Islet of Langerhans (tissue), 1 donor: ENCODE results near the gene NLGN3.

Experiments used
- FAIRE-seq: peaks from one replicate; lab custom pipeline; 2011; peaks lifted over from hg19 to GRCh38; lab: Jason Lieb, UNC

NLGN3 gene

GRCh38 chrX:71118032-71118984 lies 26.3 kb upstream of the NLGN3 start, which contains the start of gene MED12:
Gene MED12, plus strand, starts transcription at chrX:71118596. Its CDS starts 159 bp downstream, at chrX:71118755.
- FAIRE-seq, result peak; percentile 13

- FAIRE-seq, result no peak
Measured at GRCh38 chrX:71118985-71119535, 25.6 kb upstream of the NLGN3 start.

- FAIRE-seq, result no peak
Measured at GRCh38 chrX:71128166-71128833, 16.3 kb upstream of the NLGN3 start.

DNA sequence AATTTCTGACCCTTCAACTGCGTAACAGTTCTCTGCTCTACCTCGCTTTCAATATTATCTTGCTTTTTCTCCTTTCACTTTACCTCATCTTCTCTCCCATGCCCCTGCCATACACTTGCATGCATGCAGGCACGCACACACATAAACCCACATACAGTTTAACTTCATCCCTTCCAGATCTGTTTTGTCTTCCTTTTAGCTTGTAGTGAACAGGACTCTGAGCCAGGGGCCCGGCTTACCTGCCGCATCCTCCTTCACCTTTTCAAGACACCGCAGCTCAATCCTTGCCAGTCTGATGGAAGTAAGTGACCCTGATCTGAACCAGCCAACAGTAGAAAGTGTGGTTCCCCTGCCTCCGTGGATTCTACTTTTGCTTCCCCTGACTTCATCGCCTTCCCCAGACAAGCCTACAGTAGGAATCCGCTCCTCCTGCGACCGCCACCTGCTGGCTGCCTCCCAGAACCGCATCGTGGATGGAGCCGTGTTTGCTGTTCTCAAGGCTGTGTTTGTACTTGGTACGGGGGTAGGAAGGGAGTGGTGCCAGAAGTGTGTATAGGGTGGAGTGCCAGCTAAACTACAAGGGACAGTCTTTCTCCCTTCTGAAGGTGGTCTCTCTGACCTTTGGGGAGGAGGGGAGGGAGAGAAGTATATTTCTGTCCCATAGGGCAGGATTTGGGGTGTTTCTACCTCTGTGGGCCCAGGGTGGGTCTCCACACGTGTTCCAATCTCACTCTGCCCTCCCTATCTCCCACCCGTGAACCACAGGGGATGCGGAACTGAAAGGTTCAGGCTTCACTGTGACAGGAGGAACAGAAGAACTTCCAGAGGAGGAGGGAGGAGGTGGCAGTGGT lies 15.5 kb upstream of the NLGN3 start:
- peak; percentile 27 for FAIRE-seq

DNA sequence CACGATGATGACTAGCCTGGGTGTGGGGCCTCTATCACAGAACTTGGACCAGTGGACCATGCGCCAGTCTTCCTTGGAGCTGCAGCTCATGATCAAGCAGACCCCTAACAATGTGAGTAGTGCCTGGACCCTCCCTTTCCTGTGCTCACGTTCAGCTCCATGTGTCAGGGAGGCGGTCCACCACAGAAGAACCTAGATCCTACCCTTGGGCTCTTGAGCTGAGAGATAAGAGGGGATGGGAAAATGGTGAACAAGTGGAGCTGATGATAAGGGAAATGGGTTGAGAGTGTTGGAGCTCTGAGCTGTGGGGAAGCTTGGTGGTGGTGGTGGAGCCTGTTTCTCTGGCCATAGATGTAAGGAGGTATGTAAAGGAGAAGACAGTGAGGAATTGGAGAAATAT lies 13.1 kb upstream of the NLGN3 start:
- FAIRE-seq, result no peak

DNA sequence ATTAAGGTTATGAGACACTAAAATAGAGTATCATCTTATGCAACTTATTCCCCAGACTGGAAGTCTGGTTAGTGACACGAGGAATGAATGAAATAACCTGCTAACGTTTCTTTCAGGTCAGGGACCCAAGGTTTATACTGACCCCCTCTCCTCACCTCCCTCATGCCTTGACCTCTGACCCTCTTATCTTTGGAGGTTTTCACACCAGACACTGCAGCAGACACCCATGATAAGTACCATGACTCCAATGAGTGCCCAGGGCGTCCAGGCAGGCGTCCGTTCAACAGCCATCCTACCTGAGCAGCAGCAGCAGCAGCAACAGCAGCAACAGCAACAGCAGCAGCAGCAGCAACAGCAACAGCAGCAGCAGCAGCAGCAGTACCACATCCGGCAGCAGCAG lies 4.2 kb upstream of the NLGN3 start:
- FAIRE-seq, result no peak

DNA sequence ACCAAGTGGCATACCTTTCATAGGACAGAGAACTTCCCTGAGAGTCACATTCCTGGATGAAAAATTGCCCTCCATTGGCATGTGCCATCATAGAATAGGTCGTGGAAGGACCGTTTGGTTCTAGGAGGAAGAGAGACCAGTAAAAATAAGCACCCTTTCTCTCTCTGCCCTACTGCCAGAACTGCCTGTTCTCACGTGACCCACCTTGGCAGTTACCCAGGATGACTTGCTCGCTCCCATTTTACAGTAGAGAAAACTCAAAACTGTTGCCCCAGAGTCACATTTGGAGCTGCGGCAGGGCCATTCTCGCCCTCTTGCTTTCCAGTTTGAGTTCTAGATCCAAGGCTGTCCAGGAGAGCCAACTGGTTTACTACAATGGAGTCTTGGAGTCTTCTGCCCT lies 1.1 kb upstream of the NLGN3 start:
- no peak for FAIRE-seq

GRCh38 chrX:71147496-71148277 lies 3.0 kb downstream of the NLGN3 start:
- FAIRE-seq, result no peak

- FAIRE-seq, result no peak
Measured at GRCh38 chrX:71148278-71148663, 3.6 kb downstream of the NLGN3 start.

- FAIRE-seq, result no peak
Measured at GRCh38 chrX:71151366-71151765, 6.7 kb downstream of the NLGN3 start.

GRCh38 chrX:71154196-71154595 lies 9.6 kb downstream of the NLGN3 start:
- FAIRE-seq, result no peak

- no peak for FAIRE-seq
Measured at GRCh38 chrX:71154641-71155040, 10.0 kb downstream of the NLGN3 start.

- no peak for FAIRE-seq
Measured at GRCh38 chrX:71158603-71159002, 14.0 kb downstream of the NLGN3 start.

- no peak for FAIRE-seq
Measured at GRCh38 chrX:71159335-71159734, 14.7 kb downstream of the NLGN3 start.

DNA sequence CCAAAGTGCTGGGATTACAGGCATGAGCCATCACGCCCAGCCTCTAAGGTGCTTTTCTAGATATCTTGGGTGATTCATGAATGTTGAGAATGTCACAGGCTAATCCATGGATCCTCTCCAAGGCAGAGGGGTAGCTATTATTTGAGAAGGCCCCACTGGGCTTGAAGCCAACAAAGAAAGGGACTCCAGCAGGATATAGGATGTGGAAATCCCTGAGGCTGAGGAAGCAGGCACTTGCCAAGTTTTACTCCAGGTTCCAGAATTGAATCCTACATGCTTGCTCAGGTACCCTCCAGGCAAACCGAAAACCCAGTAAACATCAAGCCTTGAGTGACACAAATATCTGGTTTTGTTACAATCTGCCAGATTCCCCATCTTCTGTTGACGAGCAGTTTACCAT lies 15.8 kb downstream of the NLGN3 start:
- FAIRE-seq, result no peak

DNA sequence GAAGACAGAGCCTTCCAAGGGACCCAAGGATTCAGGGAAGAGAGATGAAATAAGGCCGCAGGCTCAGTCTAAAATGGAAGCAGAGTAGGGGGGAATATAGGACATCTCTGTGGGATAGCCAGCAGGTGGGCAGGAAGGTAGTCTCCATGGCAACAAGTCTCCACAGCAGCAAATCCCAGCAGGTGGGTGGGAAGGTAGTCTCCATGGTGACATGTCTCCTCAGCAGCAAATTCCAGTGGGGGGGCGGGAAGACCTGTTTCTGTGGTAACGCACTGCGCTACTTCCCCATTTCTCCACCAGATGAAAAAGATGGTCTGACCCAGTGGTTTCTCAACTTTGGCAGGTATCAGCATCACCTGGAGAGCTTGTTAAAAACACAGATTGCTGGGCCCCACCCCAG lies 18.3 kb downstream of the NLGN3 start:
- FAIRE-seq, result no peak

GRCh38 chrX:71164071-71164470 lies 19.4 kb downstream of the NLGN3 start:
- no peak for FAIRE-seq

- no peak for FAIRE-seq
Measured at GRCh38 chrX:71166461-71166860, 21.8 kb downstream of the NLGN3 start.

GRCh38 chrX:71167031-71167781 lies 22.6 kb downstream of the NLGN3 start:
- no peak for FAIRE-seq

GRCh38 chrX:71168134-71168533 lies 23.5 kb downstream of the NLGN3 start:
- no peak for FAIRE-seq

DNA sequence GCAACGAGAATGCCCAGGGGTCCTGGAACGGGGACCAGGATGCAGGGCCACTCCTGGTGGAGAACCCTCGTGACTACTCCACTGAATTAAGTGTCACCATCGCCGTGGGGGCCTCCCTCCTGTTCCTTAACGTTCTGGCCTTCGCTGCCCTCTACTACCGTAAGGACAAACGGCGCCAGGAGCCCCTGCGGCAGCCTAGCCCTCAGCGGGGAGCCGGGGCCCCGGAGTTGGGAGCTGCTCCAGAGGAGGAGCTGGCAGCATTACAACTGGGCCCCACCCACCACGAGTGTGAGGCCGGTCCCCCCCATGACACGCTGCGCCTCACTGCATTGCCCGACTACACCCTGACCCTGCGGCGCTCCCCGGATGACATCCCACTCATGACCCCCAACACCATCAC lies 24.9 kb downstream of the NLGN3 start:
- no peak for FAIRE-seq
